ENCODE data around the gene SSH2.
A peak's percentile ranks its signal among the peaks of the same experiment; 100 is the strongest.

SSH2 gene

GRCh38 chr17:29835435-29836351 is 94.3 kb downstream of the SSH2 start:
- peak; percentile 45 for DNase-seq (ENCODE audit: low read depth)
- H3K4me3 ChIP-seq (ENCODE audit: low read depth, low read length) = no peak overlapping the region
- TF ChIP-seq CTCF (conservative IDR thresholded peaks at IDR 0.05; ENCODE audit: low read depth, low read length) = no peak

- no peak for TF ChIP-seq CTCF (conservative IDR thresholded peaks at IDR 0.05; ENCODE audit: low read depth, low read length)
- DNase-seq (ENCODE audit: low read depth) = no peak
- no peak overlapping the region for H3K4me3 ChIP-seq (ENCODE audit: low read depth, low read length)
Observed at GRCh38 chr17:29833801-29834200, 96.2 kb downstream of the SSH2 start.

- no peak for DNase-seq (ENCODE audit: low read depth)
Observed at GRCh38 chr17:29828676-29829284, 101.2 kb downstream of the SSH2 start.

GRCh38 chr17:29827179-29827578 is 102.8 kb downstream of the SSH2 start:
- peak; percentile 20 for DNase-seq (ENCODE audit: low read depth)
- no peak overlapping the region for H3K4me3 ChIP-seq (ENCODE audit: low read depth, low read length)
- no peak for TF ChIP-seq CTCF (conservative IDR thresholded peaks at IDR 0.05; ENCODE audit: low read depth, low read length)

More at GRCh38 chr17:29828676-29829284, 101.2 kb downstream of the SSH2 start:
- H3K4me3 ChIP-seq (ENCODE audit: low read depth, low read length) = no peak overlapping the region
- TF ChIP-seq CTCF (conservative IDR thresholded peaks at IDR 0.05; ENCODE audit: low read depth, low read length) = no peak

GRCh38 chr17:29826114-29826692 is 103.8 kb downstream of the SSH2 start:
- no peak overlapping the region for H3K4me3 ChIP-seq (ENCODE audit: low read depth, low read length)
- DNase-seq (ENCODE audit: low read depth) = no peak
- no peak for TF ChIP-seq CTCF (conservative IDR thresholded peaks at IDR 0.05; ENCODE audit: low read depth, low read length)

- TF ChIP-seq CTCF (conservative IDR thresholded peaks at IDR 0.05; ENCODE audit: low read depth, low read length) = no peak
- H3K4me3 ChIP-seq (ENCODE audit: low read depth, low read length) = no peak overlapping the region
- no peak for DNase-seq (ENCODE audit: low read depth)
Observed at GRCh38 chr17:29825604-29826003, 104.4 kb downstream of the SSH2 start.

Measured in choroid plexus epithelial cell (primary cell).